ENCODE results near the gene C2CD2.

DNA sequence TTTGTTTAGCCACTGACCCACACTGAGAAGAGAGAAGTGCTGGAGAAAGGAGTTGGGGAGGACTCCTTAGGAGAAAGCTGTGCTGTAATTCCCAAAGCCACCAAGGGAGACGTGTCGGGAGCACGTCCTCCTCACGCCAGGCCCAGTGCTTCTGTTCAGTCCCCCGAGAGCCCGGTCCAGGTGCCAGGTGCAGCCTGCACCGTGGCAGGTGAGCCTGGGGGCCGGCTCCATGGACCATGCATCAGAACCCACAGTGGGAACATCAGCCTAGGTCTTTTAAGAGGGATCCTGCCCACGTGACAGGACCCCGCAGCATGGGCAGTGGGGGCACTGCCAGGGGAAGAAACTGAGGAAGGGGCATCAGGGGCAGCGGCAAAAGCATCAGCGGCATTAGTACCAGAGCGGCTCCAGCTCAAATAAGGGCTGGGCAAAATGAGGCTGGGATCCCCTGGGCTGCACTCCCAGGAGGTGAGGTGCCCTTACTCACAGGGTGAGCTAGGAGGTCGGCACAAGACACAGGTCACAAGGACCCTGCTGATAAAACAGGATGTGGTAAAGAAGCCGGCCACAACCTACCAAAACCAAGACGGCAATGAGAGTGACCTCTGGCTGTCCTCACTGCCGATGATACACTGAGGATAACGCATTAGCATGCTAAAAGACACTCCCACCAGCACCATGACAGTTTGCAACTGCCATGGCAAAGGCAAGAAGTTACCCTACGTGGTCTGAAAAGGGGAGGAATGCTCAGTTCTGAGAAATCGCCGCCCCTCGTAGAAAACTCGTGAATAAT is 50.1 kb downstream of the C2CD2 start:
- no peak for TF ChIP-seq EP300 (IDR thresholded peaks at IDR 0.05; ENCODE audit: low read depth)
- no peak for TF ChIP-seq CTCF (IDR thresholded peaks at IDR 0.05)
- TF ChIP-seq POLR2AphosphoS5 (IDR thresholded peaks at IDR 0.05): no peak

Measured in transverse colon (tissue), 4 donors.